ENCODE data around the gene KLHL41.
"Not testable (repeated sequence)": the region's sequence is repeated elsewhere in the genome, so short reads cannot be mapped to it uniquely, and the experiment has no call there.

The KLHL41 gene

DNA sequence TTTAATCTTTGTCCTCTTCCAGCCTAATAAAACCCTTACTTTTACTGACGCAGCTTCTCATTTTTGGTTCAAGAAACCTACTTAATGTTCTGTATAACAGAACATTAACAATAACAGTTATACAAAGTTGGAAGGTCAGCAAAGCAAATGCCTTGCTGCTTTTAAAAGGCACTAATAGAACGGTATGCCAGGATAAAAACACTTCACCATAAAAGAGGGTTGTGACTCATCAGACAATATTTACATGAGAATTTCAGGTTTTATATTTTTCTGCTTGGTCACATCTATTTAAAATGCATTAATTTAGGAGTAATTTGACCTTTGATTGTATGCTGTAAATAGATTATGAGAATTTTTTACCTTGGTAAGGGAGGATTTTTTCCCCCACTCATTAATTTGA, 3.0 kb downstream of the KLHL41 start:
- no peak for TF ChIP-seq CTCF (IDR thresholded peaks at IDR 0.05; ENCODE audit: borderline replicate concordance, control extremely low read depth, extremely low read depth, insufficient read depth, missing control alignments)
- DNase-seq (ENCODE audit: low spot score) = no peak
- in situ Hi-C loops (cut with MboI; ENCODE audit: low sequenced_read_pairs, unreplicated experiment) = no loop called here

DNA sequence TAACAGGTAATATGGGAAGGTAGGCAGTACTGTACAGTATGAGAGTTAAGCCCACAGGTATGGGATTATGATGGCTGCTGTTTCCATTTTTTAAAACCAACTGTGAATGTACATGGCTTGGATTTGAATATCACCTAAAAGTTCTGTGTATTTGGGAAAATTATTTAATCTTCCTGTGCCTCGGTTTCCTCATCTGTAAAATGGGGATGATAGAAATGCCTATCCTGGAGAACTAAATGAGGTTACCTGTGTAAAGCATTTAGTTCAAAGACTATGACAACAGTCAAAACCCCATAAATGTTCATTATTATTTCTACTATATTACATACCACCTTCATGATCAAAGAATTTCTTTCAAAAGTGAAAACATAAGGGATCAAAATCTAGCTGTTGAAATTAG, 3.6 kb downstream of the KLHL41 start:
- in situ Hi-C loops (cut with MboI; ENCODE audit: low sequenced_read_pairs, unreplicated experiment) = no loop called here
- no peak for TF ChIP-seq CTCF (IDR thresholded peaks at IDR 0.05; ENCODE audit: borderline replicate concordance, control extremely low read depth, extremely low read depth, insufficient read depth, missing control alignments)
- DNase-seq (ENCODE audit: low spot score) = no peak

GRCh38 chr2:169513926-169514325, 4.4 kb downstream of the KLHL41 start:
- TF ChIP-seq CTCF (IDR thresholded peaks at IDR 0.05; ENCODE audit: borderline replicate concordance, control extremely low read depth, extremely low read depth, insufficient read depth, missing control alignments) = no peak
- in situ Hi-C loops (cut with MboI; ENCODE audit: low sequenced_read_pairs, unreplicated experiment) = no loop called here
- DNase-seq (ENCODE audit: low spot score) = no peak

DNA sequence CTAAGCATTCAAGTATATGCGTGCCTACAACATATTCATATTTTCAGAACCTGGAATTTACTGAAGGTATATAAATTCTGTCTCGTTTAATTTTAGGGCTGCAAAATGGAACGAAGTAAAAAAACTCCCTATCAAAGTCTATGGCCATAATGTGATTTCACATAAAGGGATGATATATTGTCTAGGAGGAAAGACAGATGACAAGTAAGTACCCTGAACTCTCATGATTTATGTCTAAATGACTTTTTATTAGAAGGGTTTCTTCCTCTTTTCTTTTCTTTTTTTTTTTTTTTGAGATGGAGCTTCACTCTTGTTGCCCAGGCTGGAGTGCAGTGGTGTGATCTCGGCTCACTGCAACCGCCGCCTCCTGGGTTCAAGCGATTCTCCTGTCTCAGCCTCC, 5.3 kb downstream of the KLHL41 start:
- in situ Hi-C loops (cut with MboI; ENCODE audit: low sequenced_read_pairs, unreplicated experiment); DNase-seq (ENCODE audit: low spot score): not testable (repeated sequence)

GRCh38 chr2:169516488-169516995, 7.0 kb downstream of the KLHL41 start:
- DNase-seq (ENCODE audit: low spot score); in situ Hi-C loops (cut with MboI; ENCODE audit: low sequenced_read_pairs, unreplicated experiment): not testable (repeated sequence)

DNA sequence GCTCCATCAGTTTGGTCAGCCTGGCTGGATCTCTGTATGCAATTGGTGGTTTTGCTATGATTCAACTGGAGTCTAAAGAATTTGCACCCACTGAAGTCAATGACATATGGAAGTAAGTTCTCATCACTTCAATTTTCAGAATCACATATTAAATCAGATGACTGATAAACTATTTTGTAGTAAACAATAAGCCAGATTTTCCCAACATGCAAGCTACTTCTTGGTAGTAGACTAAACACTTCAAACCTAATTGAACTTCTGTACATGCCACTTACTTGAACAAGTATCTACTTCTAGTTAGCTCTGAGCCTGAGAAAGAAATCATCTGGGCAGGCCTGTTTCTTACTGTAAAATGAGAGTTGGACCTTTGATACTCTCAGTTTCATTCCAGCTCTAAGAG, 11.4 kb downstream of the KLHL41 start:
- in situ Hi-C loops (cut with MboI; ENCODE audit: low sequenced_read_pairs, unreplicated experiment) = no loop called here
- DNase-seq (ENCODE audit: low spot score) = no peak
- TF ChIP-seq CTCF (IDR thresholded peaks at IDR 0.05; ENCODE audit: borderline replicate concordance, control extremely low read depth, extremely low read depth, insufficient read depth, missing control alignments) = no peak

DNA sequence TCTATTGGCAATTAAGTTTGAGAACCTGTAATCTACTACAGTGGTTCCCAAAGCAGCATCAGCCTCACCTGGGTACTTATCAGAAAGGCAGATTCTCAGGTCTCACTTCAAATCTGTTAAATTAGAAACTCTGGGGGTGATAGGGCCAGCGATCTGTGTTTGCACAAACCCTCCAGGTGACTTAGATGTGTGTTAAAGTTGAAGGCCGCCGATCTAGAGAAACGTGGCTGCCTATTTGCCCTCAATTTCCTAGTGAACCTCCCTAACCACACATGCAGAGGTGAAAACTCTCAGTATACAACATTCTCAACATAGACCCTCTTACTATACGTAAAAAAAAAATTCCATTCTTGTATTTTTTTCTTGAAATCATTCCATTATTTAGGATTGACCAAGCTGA, 14.2 kb downstream of the KLHL41 start:
- DNase-seq (ENCODE audit: low spot score) = no peak
- TF ChIP-seq CTCF (IDR thresholded peaks at IDR 0.05; ENCODE audit: borderline replicate concordance, control extremely low read depth, extremely low read depth, insufficient read depth, missing control alignments) = no peak
- in situ Hi-C loops (cut with MboI; ENCODE audit: low sequenced_read_pairs, unreplicated experiment) = no loop called here

DNA sequence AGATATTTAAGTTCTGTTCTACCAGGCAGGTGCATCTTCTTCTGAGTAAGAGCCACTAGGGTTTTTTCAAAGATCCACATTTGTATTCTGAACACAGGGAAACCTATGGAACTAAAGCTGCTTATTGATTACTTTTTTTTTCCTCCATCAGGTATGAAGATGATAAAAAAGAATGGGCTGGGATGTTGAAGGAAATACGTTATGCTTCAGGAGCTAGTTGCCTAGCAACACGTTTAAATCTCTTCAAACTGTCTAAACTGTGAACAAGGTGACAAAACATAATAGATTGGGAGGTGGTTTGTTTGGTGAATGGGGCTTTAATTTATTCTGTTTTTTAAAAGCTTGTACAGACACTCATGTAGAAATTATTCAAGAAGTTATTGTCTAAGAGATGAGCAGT, 15.9 kb downstream of the KLHL41 start:
- TF ChIP-seq CTCF (IDR thresholded peaks at IDR 0.05; ENCODE audit: borderline replicate concordance, control extremely low read depth, extremely low read depth, insufficient read depth, missing control alignments) = no peak
- in situ Hi-C loops (cut with MboI; ENCODE audit: low sequenced_read_pairs, unreplicated experiment) = no loop called here
- DNase-seq (ENCODE audit: low spot score) = no peak
